Measurements from ENCODE around the gene EIF5.

The EIF5 gene

GRCh38 chr14:103370087-103370486 lies 36.0 kb downstream of the EIF5 start:
- TF ChIP-seq POLR2AphosphoS5 (IDR thresholded peaks at IDR 0.05; ENCODE audit: low read depth, low read length): no peak
- TF ChIP-seq FOXP2 (optimal IDR thresholded peaks at IDR 0.05; ENCODE audit: borderline replicate concordance, extremely low read depth, extremely low read length, insufficient read depth): no peak
- TF ChIP-seq TAF1 (IDR thresholded peaks at IDR 0.05; ENCODE audit: borderline replicate concordance, insufficient read depth, low read length): no peak
- no peak for TF ChIP-seq REST (IDR thresholded peaks at IDR 0.05; ENCODE audit: insufficient read depth in 1 of 2, low read depth in 2 of 2, low read length in 2 of 2)
- no peak for TF ChIP-seq SIN3A (IDR thresholded peaks at IDR 0.05; ENCODE audit: borderline replicate concordance, insufficient read depth, low read length)

- TF ChIP-seq TAF1 (IDR thresholded peaks at IDR 0.05; ENCODE audit: borderline replicate concordance, insufficient read depth, low read length): no peak
- no peak for TF ChIP-seq POLR2AphosphoS5 (IDR thresholded peaks at IDR 0.05; ENCODE audit: low read depth, low read length)
- no peak for TF ChIP-seq REST (IDR thresholded peaks at IDR 0.05; ENCODE audit: insufficient read depth in 1 of 2, low read depth in 2 of 2, low read length in 2 of 2)
- TF ChIP-seq FOXP2 (optimal IDR thresholded peaks at IDR 0.05; ENCODE audit: borderline replicate concordance, extremely low read depth, extremely low read length, insufficient read depth): no peak
- TF ChIP-seq SIN3A (IDR thresholded peaks at IDR 0.05; ENCODE audit: borderline replicate concordance, insufficient read depth, low read length): no peak
These were observed 38.0 kb downstream of the EIF5 start for GRCh38 chr14:103372017-103372416.

GRCh38 chr14:103372552-103373304 lies 38.7 kb downstream of the EIF5 start:
- TF ChIP-seq TAF1 (IDR thresholded peaks at IDR 0.05; ENCODE audit: borderline replicate concordance, insufficient read depth, low read length) (no peak), REST (IDR thresholded peaks at IDR 0.05; ENCODE audit: insufficient read depth in 1 of 2, low read depth in 2 of 2, low read length in 2 of 2) (no peak), FOXP2 (optimal IDR thresholded peaks at IDR 0.05; ENCODE audit: borderline replicate concordance, extremely low read depth, extremely low read length, insufficient read depth) (no peak), SIN3A (IDR thresholded peaks at IDR 0.05; ENCODE audit: borderline replicate concordance, insufficient read depth, low read length) (no peak), POLR2AphosphoS5 (IDR thresholded peaks at IDR 0.05; ENCODE audit: low read depth, low read length) (no peak)

GRCh38 chr14:103374121-103374520 lies 40.1 kb downstream of the EIF5 start:
- TF ChIP-seq POLR2AphosphoS5 (IDR thresholded peaks at IDR 0.05; ENCODE audit: low read depth, low read length): no peak
- TF ChIP-seq TAF1 (IDR thresholded peaks at IDR 0.05; ENCODE audit: borderline replicate concordance, insufficient read depth, low read length): no peak
- TF ChIP-seq SIN3A (IDR thresholded peaks at IDR 0.05; ENCODE audit: borderline replicate concordance, insufficient read depth, low read length): no peak
- TF ChIP-seq REST (IDR thresholded peaks at IDR 0.05; ENCODE audit: insufficient read depth in 1 of 2, low read depth in 2 of 2, low read length in 2 of 2): no peak
- no peak for TF ChIP-seq FOXP2 (optimal IDR thresholded peaks at IDR 0.05; ENCODE audit: borderline replicate concordance, extremely low read depth, extremely low read length, insufficient read depth)
